ENCODE results near the gene CHD3.
"Not testable (repeated sequence)": the region's sequence is repeated elsewhere in the genome, so short reads cannot be mapped to it uniquely, and the experiment has no call there.

The CHD3 gene

DNA sequence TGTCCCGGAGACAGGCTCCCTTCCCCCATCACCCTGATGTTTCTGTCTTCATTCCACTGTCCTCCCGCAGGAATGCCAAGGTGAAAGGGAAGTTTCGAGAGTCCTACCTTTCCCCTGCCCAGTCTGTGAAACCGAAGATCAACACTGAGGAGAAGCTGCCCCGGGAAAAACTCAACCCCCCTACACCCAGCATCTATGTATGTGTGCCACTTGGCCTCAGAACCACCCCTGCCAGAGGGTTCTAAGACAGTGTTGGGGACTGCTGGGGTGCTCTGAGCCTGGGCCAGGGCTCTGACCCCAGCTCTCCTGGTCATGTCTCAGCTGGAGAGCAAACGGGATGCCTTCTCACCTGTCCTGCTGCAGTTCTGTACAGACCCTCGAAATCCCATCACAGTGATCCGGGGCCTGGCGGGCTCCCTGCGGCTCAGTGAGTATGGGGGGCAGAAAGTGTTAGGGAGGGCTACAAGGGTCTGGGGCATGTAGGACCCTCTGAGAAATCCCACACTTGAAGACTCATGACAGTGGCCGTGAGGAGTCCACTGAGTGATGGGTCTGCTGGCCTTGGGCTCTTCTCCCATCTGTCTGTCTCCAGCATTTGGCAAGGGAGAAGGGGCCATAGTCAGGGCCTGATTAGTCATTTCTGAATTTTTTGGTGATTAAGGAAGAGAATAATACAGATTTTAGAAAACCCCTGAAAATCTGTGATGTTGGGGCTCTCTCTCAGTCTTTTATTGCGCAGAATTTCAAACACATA is 38.7 kb upstream of the CHD3 start:
- FAIRE-seq (no peak), DNase-seq (ENCODE audit: low spot score) (no peak)

DNA sequence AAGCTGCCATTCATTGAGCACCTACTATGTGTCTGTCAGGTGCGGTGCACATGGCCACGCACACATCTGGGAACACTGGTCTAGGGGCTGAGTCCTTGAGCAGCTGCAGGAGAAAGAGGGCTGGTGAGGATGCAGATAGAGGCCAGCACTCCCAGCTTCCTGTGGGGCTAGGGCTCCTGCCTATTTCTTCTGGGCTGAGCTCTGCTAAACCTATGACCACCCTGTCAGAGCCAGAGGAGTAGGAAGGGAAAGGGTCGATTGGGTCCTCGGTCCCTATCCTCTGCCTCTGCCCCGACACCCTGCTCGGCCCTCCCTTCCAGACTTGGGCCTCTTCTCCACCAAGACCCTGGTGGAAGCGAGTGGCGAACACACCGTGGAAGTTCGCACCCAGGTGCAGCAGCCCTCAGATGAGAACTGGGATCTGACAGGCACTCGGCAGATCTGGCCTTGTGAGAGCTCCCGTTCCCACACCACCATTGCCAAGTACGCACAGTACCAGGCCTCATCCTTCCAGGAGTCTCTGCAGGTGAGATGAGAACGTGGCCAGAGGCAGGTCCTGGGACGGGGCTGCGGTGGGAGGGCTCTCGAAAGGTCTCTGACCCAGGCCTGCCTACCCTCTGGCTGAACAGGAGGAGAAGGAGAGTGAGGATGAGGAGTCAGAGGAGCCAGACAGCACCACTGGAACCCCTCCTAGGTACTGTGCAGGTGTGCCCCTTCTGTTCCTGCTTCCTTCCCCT is 37.7 kb upstream of the CHD3 start:
- FAIRE-seq: no peak
- no peak for DNase-seq (ENCODE audit: low spot score)

GRCh38 chr17:7851438-7852261 is 36.9 kb upstream of the CHD3 start:
- FAIRE-seq (no peak), DNase-seq (ENCODE audit: low spot score) (peak; percentile 68)

GRCh38 chr17:7852262-7852670 is 36.3 kb upstream of the CHD3 start:
- DNase-seq (ENCODE audit: low spot score) (no peak), FAIRE-seq (no peak)

- FAIRE-seq (no peak), DNase-seq (ENCODE audit: low spot score) (no peak)
These were observed 35.5 kb upstream of the CHD3 start for GRCh38 chr17:7852919-7853690.

GRCh38 chr17:7853691-7854038 is 34.9 kb upstream of the CHD3 start:
- FAIRE-seq: no peak

GRCh38 chr17:7854078-7854777 is 34.4 kb upstream of the CHD3 start:
- FAIRE-seq: no peak
- DNase-seq (ENCODE audit: low spot score): no peak

More at GRCh38 chr17:7853691-7854038, 34.9 kb upstream of the CHD3 start:
- no peak for DNase-seq (ENCODE audit: low spot score)

DNA sequence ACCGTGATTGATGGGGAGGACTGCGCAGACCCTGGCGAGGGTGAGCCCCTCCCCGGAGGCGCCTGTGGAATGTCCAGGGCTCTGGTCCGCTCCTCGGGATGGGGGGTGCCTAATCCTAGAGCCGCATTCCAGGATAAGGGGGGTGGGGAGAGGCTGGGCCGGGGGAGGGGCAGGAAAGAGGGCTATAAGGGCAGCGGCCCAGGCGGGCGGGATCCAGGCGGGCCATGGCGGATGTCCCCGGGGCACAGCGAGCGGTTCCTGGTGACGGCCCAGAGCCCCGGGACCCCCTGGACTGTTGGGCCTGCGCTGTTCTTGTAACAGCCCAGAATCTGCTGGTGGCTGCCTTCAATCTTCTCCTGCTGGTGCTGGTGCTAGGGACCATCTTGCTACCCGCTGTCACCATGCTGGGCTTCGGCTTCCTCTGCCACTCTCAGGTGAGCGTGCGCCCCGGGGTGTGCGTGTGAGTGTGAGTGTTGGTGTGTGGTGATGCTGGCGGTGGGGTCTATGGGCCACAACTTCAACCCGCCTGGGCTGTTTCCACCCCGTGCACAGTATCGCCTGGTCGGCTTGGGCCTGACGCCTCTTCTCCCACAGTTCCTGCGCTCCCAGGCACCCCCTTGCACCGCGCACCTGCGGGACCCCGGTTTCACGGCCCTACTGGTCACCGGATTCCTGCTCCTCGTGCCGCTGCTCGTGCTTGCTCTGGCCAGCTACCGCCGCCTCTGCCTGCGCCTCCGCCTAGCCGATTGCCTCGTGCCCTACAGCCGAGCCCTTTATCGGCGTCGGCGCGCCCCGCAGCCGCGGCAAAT is 33.5 kb upstream of the CHD3 start, which contains the start of gene TMEM88:
Gene TMEM88, plus strand, starts transcription at position 216 of the 809 bp plus-strand sequence. Its CDS starts 9 bp downstream, at position 225.
- DNase-seq (ENCODE audit: low spot score) (no peak), FAIRE-seq (no peak)

GRCh38 chr17:7855660-7856010 is 33.0 kb upstream of the CHD3 start:
- FAIRE-seq (no peak), DNase-seq (ENCODE audit: low spot score) (no peak)

GRCh38 chr17:7856011-7856810 is 32.4 kb upstream of the CHD3 start:
- FAIRE-seq (no peak), DNase-seq (ENCODE audit: low spot score) (no peak)

- FAIRE-seq (peak; percentile 42), DNase-seq (ENCODE audit: low spot score) (peak; percentile 88)
These were observed 31.5 kb upstream of the CHD3 start, which contains the start of gene NAA38 for GRCh38 chr17:7856811-7857712. Gene NAA38, minus strand, starts transcription at chr17:7857559. Its CDS starts 96 bp downstream, at chr17:7857463.

DNA sequence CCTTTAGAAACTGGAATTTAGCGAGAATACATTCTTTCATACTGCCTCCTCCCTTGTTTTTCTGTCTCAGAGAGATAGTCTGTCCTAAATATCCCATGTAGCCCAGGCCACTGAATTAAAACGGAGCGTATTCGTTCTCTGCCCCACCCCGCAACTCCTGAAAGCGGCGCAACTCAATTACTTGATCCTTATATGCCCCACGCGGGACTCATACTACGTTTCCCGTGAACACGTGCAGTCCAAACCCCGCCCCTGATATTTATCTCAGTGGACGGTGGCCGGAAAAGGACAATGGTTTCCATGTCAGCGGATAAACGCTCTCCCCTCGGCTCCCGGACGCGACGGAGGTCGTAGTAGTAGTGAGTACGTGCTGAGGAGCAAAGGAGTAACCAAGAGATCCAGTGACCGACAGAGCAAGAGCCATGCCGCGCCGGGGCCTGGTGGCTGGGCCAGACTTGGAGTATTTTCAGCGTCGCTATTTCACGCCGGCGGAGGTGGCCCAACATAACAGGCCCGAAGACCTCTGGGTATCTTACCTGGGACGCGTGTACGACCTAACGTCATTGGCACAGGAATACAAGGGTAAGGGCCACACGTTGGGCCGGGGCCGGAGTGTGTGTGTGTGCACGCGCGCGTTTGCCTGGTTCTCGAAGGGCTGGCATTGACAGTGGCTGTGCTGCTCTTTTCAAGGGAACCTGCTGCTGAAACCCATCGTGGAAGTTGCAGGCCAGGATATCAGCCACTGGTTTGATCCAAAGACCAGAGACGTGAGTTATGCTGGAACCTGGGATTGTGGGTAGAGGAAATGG is 30.7 kb upstream of the CHD3 start, which contains the start of gene CYB5D1:
Gene CYB5D1, plus strand, starts transcription at position 291 of the 809 bp plus-strand sequence. Its CDS starts 132 bp downstream, at position 423.
- FAIRE-seq (no peak), DNase-seq (ENCODE audit: low spot score) (peak; percentile 70)

DNA sequence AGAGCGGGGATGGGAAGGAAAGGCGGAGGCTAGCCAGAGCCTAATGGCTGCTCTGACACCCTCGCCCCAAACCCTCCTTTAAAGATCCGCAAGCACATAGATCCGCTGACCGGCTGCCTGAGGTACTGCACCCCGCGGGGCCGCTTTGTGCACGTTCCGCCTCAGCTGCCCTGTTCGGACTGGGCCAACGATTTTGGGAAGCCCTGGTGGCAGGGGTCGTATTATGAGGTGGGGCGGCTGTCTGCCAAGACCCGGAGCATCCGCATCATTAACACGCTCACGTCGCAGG is 30.1 kb upstream of the CHD3 start:
- FAIRE-seq: no peak
- DNase-seq (ENCODE audit: low spot score): peak; percentile 49

DNA sequence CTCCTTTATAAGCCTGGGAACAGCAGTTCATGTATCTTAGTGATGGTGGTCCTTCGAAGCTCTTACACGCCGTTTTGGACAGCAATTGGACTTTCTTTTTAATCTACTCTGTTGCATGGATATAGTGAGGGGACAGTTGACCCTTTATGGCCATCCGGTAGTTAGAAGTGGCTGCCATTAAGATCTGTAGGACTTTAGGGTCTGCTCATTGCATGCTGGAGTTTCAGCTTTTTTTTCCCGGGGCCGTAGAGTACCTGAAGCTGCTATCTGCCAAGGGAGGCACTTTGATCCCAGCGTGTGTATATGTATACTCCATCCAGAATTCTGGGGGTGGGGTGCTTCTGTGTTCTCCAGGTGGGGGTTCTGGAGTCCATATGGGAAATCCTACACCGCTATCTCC is 29.6 kb upstream of the CHD3 start:
- no peak for FAIRE-seq
- DNase-seq (ENCODE audit: low spot score): no peak

GRCh38 chr17:7862692-7863437 is 25.7 kb upstream of the CHD3 start:
- no peak for FAIRE-seq
- peak; percentile 32 for DNase-seq (ENCODE audit: low spot score)

GRCh38 chr17:7864384-7864783 is 24.2 kb upstream of the CHD3 start:
- not testable (repeated sequence) for DNase-seq (ENCODE audit: low spot score); FAIRE-seq
